Gastrocnemius medialis (tissue), 4 donors: ENCODE measurements around the gene SAE1. TPM values are rescaled to one million over a fixed set of nuclear protein-coding genes. Genes with fewer than 3 reads are reported as not detected.
"Not testable (repeated sequence)": the region's sequence is repeated elsewhere in the genome, so short reads cannot be mapped to it uniquely, and the experiment has no call there.

Source experiments
- ATAC-seq, 2 donors: fragments of 150-250 bp; one replicate each; pipeline ENCODE4 v1.9.1; 2016
- DNase-seq, 2 donors: peaks; one replicate each; pipeline ENCODE4 v3.0.0-alpha.2; 2019
- H3K27ac ChIP-seq, 4 donors: fragments of 200-600 bp; sonication (generic); 1 replicate in 1 of 4; 2 replicates in 3 of 4; pipeline ENCODE4 v1.5.1; 2016 to 2018; ENCODE audit warnings: mild to moderate bottlenecking in 2 of 4, moderate library complexity in 1 of 4
- H3K27me3 ChIP-seq, 3 donors: fragments of 200-600 bp; sonication (generic) in 2 of 3; 1 replicate in 1 of 3; 2 replicates in 2 of 3; pipeline versions ENCODE4 v1.5.1 to v1.6.0; 2016 to 2019; ENCODE audit warnings: mild to moderate bottlenecking in 1 of 3, moderate library complexity in 1 of 3
- H3K36me3 ChIP-seq, 2 donors: fragments of 200-600 bp; sonication (generic) in 1 of 2; one replicate each; pipeline ENCODE4 v1.5.1; 2017 to 2018
- H3K4me1 ChIP-seq, 2 donors: fragments of 200-600 bp; sonication (generic) in 1 of 2; one replicate each; pipeline ENCODE4 v1.5.1; 2016 to 2017; ENCODE audit warnings: mild to moderate bottlenecking in 2 of 2
- H3K4me3 ChIP-seq, 4 donors: fragments of 200-600 bp; sonication (generic) in 3 of 4; 1 replicate in 1 of 4; 2 replicates in 3 of 4; pipeline ENCODE4 v1.5.1; 2016 to 2019; ENCODE audit warnings: mild to moderate bottlenecking in 2 of 4
- H3K9me3 ChIP-seq, 3 donors: fragments of 200-600 bp; sonication (generic) in 2 of 3; 1 replicate in 1 of 3; 2 replicates in 2 of 3; pipeline ENCODE4 v1.5.1; 2016 to 2019
- POLR2A ChIP-seq, 2 donors: fragments of 450-650 bp; IDR thresholded peaks; one replicate each; pipeline ENCODE4 v1.6.1; 2017; ENCODE audit warnings: antibody characterized with exemption in 2 of 2, mild to moderate bottlenecking in 2 of 2, moderate library complexity in 2 of 2
- in situ Hi-C, 4 donors: fragments of 200-750 bp; cut with MboI; loops; one replicate each; pipeline versions ENCODE4 v1.15.0 to v1.8.0; 2017; ENCODE audit warnings: low sequenced_read_pairs in 4 of 4
- intact Hi-C: fragments of 100-400 bp; cut with DNase I; formaldehyde crosslinking; loops from one replicate; pipeline ENCODE4 v1.15.1; 2023; ENCODE audit warnings: low total_unique reads
- total RNA-seq, 4 donors: library from RNA; depleted of rRNA; stranded (reverse); fragments of >200 nt; gene quantifications; one replicate each; pipeline versions ENCODE4 v1.1.0 to v1.2.3, GENCODE V29; 2016
- TF ChIP-seq, protein P1 (sequence below), 5 experiments: fragments of 450-650 bp in 3 of 5; fragments of 200-600 bp in 2 of 5; sonication (generic) in 2 of 5; IDR thresholded peaks in 4 of 5; conservative IDR thresholded peaks in 1 of 5; 1 replicate in 4 of 5; 2 replicates in 1 of 5; pipeline ENCODE4 v1.5.1; 2016 to 2019; ENCODE audit warnings: antibody characterized with exemption in 5 of 5, mild to moderate bottlenecking in 3 of 5, moderate library complexity in 3 of 5

The SAE1 gene
- total RNA-seq, 4 donors from 2014 or later, result 29.7 to 74.6 (median 46.4) TPM

DNA sequence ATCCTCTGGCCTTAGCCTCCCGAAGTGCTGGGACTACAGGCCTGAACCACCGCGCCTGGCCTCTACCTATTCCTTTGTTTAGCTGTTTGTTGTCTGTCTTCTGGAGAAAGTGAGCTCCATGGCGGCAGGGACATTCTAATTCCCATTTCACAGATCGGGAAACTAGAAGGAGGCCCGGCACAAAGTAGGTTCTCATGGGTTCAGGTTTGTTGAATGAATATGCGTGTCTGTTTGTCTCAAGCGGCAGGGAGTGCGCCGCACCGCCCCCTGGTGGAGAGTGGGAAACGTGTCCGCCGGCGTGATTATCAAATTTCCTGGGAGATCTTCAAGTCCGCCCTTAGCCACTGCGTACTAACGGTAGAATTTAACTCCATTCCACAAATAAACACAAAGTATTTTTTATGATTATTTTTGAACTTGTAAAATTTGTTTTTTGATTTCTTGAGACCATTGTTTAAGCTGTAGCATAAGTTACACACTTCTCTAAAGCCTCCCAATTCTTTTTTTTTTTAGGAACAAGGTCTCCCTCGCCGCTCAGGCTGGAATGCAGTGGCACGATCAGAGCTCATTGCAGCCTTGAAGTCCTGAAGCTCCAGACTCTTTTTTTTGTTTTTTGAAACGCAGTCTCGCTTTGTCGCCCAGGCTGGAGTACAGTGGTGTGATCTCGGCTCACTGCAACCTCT is 116.8 kb downstream of the SAE1 start:
- no peak for TF ChIP-seq POLR2A (IDR thresholded peaks at IDR 0.05)
- TF ChIP-seq, protein P1, sequence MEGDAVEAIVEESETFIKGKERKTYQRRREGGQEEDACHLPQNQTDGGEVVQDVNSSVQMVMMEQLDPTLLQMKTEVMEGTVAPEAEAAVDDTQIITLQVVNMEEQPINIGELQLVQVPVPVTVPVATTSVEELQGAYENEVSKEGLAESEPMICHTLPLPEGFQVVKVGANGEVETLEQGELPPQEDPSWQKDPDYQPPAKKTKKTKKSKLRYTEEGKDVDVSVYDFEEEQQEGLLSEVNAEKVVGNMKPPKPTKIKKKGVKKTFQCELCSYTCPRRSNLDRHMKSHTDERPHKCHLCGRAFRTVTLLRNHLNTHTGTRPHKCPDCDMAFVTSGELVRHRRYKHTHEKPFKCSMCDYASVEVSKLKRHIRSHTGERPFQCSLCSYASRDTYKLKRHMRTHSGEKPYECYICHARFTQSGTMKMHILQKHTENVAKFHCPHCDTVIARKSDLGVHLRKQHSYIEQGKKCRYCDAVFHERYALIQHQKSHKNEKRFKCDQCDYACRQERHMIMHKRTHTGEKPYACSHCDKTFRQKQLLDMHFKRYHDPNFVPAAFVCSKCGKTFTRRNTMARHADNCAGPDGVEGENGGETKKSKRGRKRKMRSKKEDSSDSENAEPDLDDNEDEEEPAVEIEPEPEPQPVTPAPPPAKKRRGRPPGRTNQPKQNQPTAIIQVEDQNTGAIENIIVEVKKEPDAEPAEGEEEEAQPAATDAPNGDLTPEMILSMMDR (IDR thresholded peaks at IDR 0.05 in 4 of 5, conservative IDR thresholded peaks at IDR 0.05 in 1 of 5), result peak; percentile 81 to 94 (median 89)
- DNase-seq (peak; percentile 34 to 76), ATAC-seq (peak; percentile 43 to 46)
- no peak overlapping the region for H3K27ac ChIP-seq
- no peaks in the 10 kb centered on the region for H3K9me3 ChIP-seq
- in situ Hi-C loops, result loop anchor here (5.0 to 10.0 kb wide), 4 partner anchors 35 to 113 kb away; partner anchors contain the start of gene SAE1 (in 1 of the 4)
- H3K4me1 ChIP-seq, result peaks cover 12 to 18% of the 10 kb centered on the region in 2 donors
- intact Hi-C loops, result no loop called here
- no peaks in the 10 kb centered on the region for H3K36me3 ChIP-seq
- H3K4me3 ChIP-seq, result no peak overlapping the region
- H3K27me3 ChIP-seq, result peaks cover 5 to 12% (median 10%) of the 10 kb centered on the region in 3 donors

DNA sequence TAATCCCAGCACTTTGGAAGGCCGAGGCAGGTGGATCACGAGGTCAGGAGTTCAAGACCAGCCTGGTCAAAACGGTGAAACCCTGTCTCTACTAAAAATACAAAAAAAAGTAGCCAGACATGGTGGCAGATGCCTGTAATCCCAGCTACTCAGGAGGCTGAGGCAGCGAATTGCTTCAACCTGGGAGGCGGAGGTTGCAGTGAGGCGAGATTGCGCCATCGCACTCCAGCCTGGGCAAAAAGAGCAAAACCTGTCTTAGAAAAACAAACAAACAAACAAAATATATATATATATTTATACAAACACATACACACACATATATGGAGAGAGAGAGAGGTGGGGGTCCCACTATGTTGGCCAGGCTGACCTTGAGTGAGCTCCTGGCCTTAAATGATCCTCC is 122.4 kb downstream of the SAE1 start:
- in situ Hi-C loops, H3K36me3 ChIP-seq, intact Hi-C loops, H3K4me3 ChIP-seq, ATAC-seq, H3K9me3 ChIP-seq, H3K27ac ChIP-seq, DNase-seq, H3K27me3 ChIP-seq: not testable (repeated sequence)
- peaks cover 6 to 10% of the 10 kb centered on the region in 2 donors for H3K4me1 ChIP-seq

DNA sequence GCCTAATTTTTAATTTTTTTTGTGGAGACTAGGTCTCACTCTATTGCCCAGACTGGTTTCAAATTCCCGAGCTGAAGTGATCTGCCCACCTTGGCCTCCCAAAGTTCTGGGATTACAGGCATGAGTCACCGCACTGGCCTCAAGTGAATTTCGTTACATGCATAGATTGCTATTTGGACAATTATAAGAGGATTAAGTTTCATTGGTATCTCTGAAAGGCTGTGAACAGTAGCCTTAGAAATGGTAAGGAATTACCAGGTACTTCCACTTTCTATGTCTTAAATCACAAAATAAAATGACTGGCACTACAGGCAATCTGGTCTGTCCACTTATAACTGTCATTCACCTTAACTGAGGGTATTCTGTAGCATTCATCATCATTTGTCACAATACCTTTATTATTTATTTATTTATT is 122.8 kb downstream of the SAE1 start:
- no peak overlapping the region for H3K27ac ChIP-seq
- no peak overlapping the region for H3K4me3 ChIP-seq
- DNase-seq, result no peak
- intact Hi-C loops (no loop called here), in situ Hi-C loops (no loop called here)
- peaks cover 0 to 2% of the 10 kb centered on the region in 2 donors for H3K36me3 ChIP-seq
- H3K9me3 ChIP-seq, result no peaks in the 10 kb centered on the region
- H3K4me1 ChIP-seq, result peaks cover 10 to 15% of the 10 kb centered on the region in 2 donors
- TF ChIP-seq, protein P1 (IDR thresholded peaks at IDR 0.05 in 4 of 5, conservative IDR thresholded peaks at IDR 0.05 in 1 of 5), result no peak
- TF ChIP-seq POLR2A (IDR thresholded peaks at IDR 0.05), result no peak
- ATAC-seq, result no peak
- H3K27me3 ChIP-seq, result no peaks in the 10 kb centered on the region

DNA sequence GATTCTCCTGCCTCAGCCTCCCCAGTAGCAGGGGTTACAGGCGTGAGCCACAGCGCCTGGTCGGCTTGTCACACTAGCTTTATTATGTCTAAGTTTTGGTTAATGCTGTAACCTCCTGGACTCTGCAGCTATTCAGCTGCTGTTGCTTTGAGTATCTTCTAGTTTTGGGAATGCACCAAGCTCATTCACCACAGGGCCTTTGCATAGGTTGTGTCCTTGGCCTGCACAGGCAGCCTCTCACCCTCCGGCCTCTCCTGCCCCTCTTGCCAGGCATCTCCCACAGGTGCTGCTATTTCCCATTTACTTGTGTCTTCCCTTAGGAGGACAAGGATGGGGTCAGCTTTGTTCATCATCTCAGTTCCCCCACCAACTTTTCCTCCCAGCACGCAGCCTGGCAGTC is 123.3 kb downstream of the SAE1 start:
- intact Hi-C loops, result no loop called here
- no peak overlapping the region for H3K27ac ChIP-seq
- in situ Hi-C loops, result no loop called here

More for the DNA sequence above, 123.3 kb downstream of the SAE1 start:
- Histone ChIP-seq H3K36me3 (peaks cover 0 to 7% of the 10 kb centered on the region in 2 donors), H3K27me3 (no peaks in the 10 kb centered on the region), H3K4me1 (peaks cover 15 to 16% of the 10 kb centered on the region in 2 donors), H3K4me3 (no peak overlapping the region), H3K9me3 (no peaks in the 10 kb centered on the region)
- ATAC-seq (no peak), DNase-seq (no peak)
- no peak for TF ChIP-seq POLR2A (IDR thresholded peaks at IDR 0.05)
- TF ChIP-seq, protein P1 (IDR thresholded peaks at IDR 0.05 in 4 of 5, conservative IDR thresholded peaks at IDR 0.05 in 1 of 5), result no peak
